ENCODE data around the gene C16orf74.

The C16orf74 gene

DNA sequence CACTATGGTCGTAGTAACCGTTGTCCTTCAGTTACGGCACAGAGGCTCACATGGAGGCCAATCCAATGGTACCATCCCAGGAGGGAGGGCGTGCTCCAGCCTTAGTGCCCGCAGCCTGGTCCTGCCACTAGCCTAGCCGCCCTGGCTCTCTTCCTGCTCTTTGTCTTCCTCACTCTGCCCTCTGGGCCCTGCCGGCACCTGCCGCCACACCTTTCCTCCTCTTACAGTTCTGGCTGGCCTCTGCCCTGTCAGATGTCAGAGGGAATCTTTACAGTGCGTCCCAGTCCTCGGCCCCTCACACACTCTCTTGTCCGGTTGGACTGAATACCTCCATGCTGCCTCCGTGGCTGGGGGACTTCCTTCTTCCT is 85.5 kb downstream of the C16orf74 start:
- H3K9me3 ChIP-seq (ENCODE audit: insufficient read depth, low read length): no peaks in the 10 kb centered on the region
- no peaks in the 10 kb centered on the region for H4K20me1 ChIP-seq (ENCODE audit: low read depth, low read length)
- H3K4me2 ChIP-seq (ENCODE audit: low read depth, low read length, poor library complexity, severe bottlenecking): no peak overlapping the region
- H3K27ac ChIP-seq (ENCODE audit: low read depth, low read length): no peak overlapping the region
- no peaks in the 10 kb centered on the region for H3K27me3 ChIP-seq (ENCODE audit: low read length)
- H3F3A ChIP-seq (ENCODE audit: insufficient read depth): no peaks in the 10 kb centered on the region
- TF ChIP-seq EZH2phosphoT487 (conservative IDR thresholded peaks at IDR 0.05; ENCODE audit: low read length): no peak
- TF ChIP-seq, protein P1, sequence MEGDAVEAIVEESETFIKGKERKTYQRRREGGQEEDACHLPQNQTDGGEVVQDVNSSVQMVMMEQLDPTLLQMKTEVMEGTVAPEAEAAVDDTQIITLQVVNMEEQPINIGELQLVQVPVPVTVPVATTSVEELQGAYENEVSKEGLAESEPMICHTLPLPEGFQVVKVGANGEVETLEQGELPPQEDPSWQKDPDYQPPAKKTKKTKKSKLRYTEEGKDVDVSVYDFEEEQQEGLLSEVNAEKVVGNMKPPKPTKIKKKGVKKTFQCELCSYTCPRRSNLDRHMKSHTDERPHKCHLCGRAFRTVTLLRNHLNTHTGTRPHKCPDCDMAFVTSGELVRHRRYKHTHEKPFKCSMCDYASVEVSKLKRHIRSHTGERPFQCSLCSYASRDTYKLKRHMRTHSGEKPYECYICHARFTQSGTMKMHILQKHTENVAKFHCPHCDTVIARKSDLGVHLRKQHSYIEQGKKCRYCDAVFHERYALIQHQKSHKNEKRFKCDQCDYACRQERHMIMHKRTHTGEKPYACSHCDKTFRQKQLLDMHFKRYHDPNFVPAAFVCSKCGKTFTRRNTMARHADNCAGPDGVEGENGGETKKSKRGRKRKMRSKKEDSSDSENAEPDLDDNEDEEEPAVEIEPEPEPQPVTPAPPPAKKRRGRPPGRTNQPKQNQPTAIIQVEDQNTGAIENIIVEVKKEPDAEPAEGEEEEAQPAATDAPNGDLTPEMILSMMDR (IDR thresholded peaks at IDR 0.05; ENCODE audit: insufficient read depth, low read length, poor library complexity, severe bottlenecking): no peak
- no peaks in the 10 kb centered on the region for H3K9me2 ChIP-seq (replicated peaks; ENCODE audit: insufficient read depth, low read length)
- no peaks in the 10 kb centered on the region for H3K79me2 ChIP-seq (ENCODE audit: insufficient read depth, low read length)
- H3K4me3 ChIP-seq (ENCODE audit: insufficient read depth, low read length, poor library complexity, severe bottlenecking): no peak overlapping the region
- H3K36me3 ChIP-seq (ENCODE audit: low read length): no peaks in the 10 kb centered on the region
- no peak overlapping the region for H2AFZ ChIP-seq (ENCODE audit: low read depth, low read length, severe bottlenecking)
- no peak overlapping the region for H3K9ac ChIP-seq (ENCODE audit: low read length)

DNA sequence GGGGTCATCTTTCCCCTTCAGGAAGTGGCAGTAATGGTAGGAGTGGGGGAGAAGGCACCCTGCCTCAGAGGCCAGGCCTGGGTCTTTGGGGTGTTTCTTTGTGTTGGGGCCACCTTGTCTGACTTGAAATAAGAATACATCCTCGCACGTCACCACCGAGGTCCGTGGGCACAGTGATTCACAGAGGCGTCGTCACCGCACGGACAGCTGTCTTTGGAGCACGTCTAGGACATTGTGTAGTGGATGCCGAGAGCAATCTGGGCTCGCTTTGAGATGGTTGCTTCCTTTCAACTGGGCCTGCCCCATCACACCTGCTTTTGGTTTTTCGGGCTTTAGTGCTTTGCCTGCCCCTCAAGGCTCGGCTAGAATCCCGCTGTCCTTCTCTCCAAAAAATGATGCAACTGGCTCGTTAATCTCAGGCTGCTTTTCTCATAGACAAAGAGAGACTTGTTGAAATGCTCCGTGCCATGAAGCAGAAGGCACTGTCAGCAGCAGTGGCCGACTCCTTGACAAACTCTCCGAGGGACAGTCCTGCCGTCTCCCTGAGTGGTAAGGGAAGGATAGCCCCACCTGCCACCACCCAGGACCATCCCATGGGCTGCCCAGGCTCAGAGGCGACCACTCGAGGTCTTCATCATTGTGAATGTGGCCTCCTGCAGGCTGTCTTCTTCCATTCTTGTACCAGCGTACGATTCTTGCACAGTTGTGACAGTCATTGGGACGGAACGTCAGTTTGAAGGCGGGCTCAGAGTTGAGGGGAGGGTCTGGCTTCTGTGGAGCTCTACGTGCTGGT is 86.1 kb downstream of the C16orf74 start:
- Histone ChIP-seq H4K20me1 (ENCODE audit: low read depth, low read length) (no peaks in the 10 kb centered on the region), H3F3A (ENCODE audit: insufficient read depth) (no peaks in the 10 kb centered on the region), H3K36me3 (ENCODE audit: low read length) (no peaks in the 10 kb centered on the region), H3K79me2 (ENCODE audit: insufficient read depth, low read length) (no peaks in the 10 kb centered on the region), H3K9me2 (replicated peaks; ENCODE audit: insufficient read depth, low read length) (no peaks in the 10 kb centered on the region), H3K27me3 (ENCODE audit: low read length) (no peaks in the 10 kb centered on the region), H3K9ac (ENCODE audit: low read length) (no peak overlapping the region), H3K27ac (ENCODE audit: low read depth, low read length) (no peak overlapping the region), H2AFZ (ENCODE audit: low read depth, low read length, severe bottlenecking) (no peak overlapping the region), H3K4me3 (ENCODE audit: insufficient read depth, low read length, poor library complexity, severe bottlenecking) (no peak overlapping the region), H3K4me2 (ENCODE audit: low read depth, low read length, poor library complexity, severe bottlenecking) (no peak overlapping the region), H3K9me3 (ENCODE audit: insufficient read depth, low read length) (no peaks in the 10 kb centered on the region)
- TF ChIP-seq, protein P1 (IDR thresholded peaks at IDR 0.05; ENCODE audit: insufficient read depth, low read length, poor library complexity, severe bottlenecking): no peak
- no peak for TF ChIP-seq EZH2phosphoT487 (conservative IDR thresholded peaks at IDR 0.05; ENCODE audit: low read length)

DNA sequence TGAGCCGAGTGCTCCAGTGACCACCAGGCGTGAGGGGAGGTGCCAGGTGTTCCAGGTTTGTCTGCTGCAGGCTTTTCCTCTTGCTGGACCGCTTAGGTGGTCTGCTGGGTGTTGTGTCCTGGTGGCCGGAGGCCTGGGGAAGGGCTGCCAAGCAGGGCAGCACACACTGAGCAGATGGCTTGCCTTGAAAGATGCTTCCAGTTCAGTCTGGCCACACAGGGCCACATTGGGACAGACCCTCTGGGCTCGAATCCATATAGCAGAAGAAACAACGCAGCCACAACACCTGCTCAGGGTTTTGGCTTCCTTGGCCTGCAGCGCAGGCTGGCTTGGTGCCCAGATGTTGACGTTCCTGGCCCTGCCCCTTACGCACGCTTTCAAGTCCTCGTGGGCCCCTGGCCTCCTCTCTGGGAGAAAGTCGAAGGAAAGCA is 87.0 kb downstream of the C16orf74 start:
- no peak overlapping the region for H3K9ac ChIP-seq (ENCODE audit: low read length)
- no peaks in the 10 kb centered on the region for H3K9me2 ChIP-seq (replicated peaks; ENCODE audit: insufficient read depth, low read length)
- no peaks in the 10 kb centered on the region for H3K9me3 ChIP-seq (ENCODE audit: insufficient read depth, low read length)
- no peaks in the 10 kb centered on the region for H3K79me2 ChIP-seq (ENCODE audit: insufficient read depth, low read length)
- H3K27me3 ChIP-seq (ENCODE audit: low read length): no peaks in the 10 kb centered on the region
- no peaks in the 10 kb centered on the region for H3K36me3 ChIP-seq (ENCODE audit: low read length)
- H3K4me2 ChIP-seq (ENCODE audit: low read depth, low read length, poor library complexity, severe bottlenecking): no peak overlapping the region
- no peaks in the 10 kb centered on the region for H3F3A ChIP-seq (ENCODE audit: insufficient read depth)
- TF ChIP-seq, protein P1 (IDR thresholded peaks at IDR 0.05; ENCODE audit: insufficient read depth, low read length, poor library complexity, severe bottlenecking): no peak
- no peak for TF ChIP-seq EZH2phosphoT487 (conservative IDR thresholded peaks at IDR 0.05; ENCODE audit: low read length)
- no peak overlapping the region for H3K4me3 ChIP-seq (ENCODE audit: insufficient read depth, low read length, poor library complexity, severe bottlenecking)
- no peaks in the 10 kb centered on the region for H4K20me1 ChIP-seq (ENCODE audit: low read depth, low read length)
- H2AFZ ChIP-seq (ENCODE audit: low read depth, low read length, severe bottlenecking): no peak overlapping the region
- H3K27ac ChIP-seq (ENCODE audit: low read depth, low read length): no peak overlapping the region

Data from SU-DHL-6 (cell line).